Measurements from ENCODE around the gene CYREN. TPM values are rescaled to one million over a fixed set of nuclear protein-coding genes. Genes with fewer than 3 reads are reported as not detected.

Gene CYREN
- total RNA-seq, 2 experiments from 2014 or later: 34.4 to 39.7 TPM

DNA sequence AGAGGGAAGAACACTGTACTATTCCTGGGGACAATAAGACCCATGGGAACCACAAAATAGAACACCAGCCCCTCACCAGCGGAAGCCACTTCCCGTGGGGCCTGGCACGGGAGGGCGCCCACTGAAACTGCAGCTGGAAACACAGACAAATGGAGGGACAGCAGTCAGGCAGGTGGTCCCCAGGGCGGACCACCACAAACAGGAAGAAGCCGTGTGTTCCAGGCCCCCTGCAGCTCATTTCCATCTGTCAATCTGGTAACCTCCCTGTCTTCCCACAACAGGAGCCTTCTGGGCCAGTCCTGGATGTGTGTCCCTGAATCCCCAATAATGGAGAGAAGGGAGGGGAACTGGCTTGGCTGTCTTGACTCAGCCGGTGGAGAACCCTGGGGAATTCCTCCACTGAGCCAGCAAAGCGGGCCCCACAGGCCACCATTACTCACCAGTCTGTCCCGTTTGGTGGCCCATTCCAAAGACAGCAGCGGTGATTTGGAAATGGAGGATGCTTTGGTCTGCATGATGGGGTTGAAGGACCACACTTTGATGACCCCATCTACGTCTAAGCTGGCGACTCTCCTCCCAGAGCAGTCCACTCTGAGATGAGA, 24.1 kb upstream of the CYREN start:
- DNase-seq: no peak
- ChIA-PET CTCF (interaction anchor here (2.3 kb wide), 1 partner anchor 17 kb away, joined by 5 read pairs; the partner anchor contains the start of gene WDR91), POLR2A (no interaction called here)
- Mint-ChIP-seq H3K4me3 (no peak overlapping the region), H3K36me3 (ENCODE audit: low read depth) (peaks cover 28% of the 10 kb centered on the region), H3K27me3 (no peaks in the 10 kb centered on the region), H3K9me3 (no peaks in the 10 kb centered on the region), H3K27ac (no peak overlapping the region), H3K4me1 (no peaks in the 10 kb centered on the region)

DNA sequence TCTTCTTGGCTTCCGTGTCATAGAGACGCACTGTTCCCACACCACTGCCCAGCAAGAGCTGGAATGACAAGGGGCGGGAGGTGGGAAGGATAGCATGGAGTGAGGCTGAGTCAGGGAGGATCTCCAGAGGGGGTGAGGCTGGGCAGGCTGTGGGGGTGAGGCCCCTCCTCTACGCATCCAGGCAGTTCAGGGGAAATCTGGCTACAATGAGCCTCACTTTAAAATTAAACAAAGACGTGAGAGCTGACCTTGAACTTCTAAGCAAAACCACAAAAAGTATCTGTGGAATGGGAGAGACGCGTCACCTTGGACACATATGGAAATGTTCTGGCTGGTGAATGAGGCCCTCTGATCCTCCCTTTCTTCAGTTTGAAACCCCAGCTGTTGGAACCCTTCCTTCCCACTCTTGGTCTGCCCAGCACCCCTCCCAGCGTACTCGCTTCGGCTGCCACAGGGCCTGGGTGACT, 23.1 kb upstream of the CYREN start:
- no peaks in the 10 kb centered on the region for H3K4me1 Mint-ChIP-seq
- H3K36me3 Mint-ChIP-seq (ENCODE audit: low read depth): peaks cover 23% of the 10 kb centered on the region
- ChIA-PET CTCF (interaction anchor here (2.3 kb wide), 1 partner anchor 18 kb away, joined by 5 read pairs; the partner anchor contains the start of gene WDR91), POLR2A (no interaction called here)
- H3K4me3 Mint-ChIP-seq: no peak overlapping the region
- no peaks in the 10 kb centered on the region for H3K27me3 Mint-ChIP-seq
- no peaks in the 10 kb centered on the region for H3K9me3 Mint-ChIP-seq
- H3K27ac Mint-ChIP-seq: no peak overlapping the region
- no peak for DNase-seq

DNA sequence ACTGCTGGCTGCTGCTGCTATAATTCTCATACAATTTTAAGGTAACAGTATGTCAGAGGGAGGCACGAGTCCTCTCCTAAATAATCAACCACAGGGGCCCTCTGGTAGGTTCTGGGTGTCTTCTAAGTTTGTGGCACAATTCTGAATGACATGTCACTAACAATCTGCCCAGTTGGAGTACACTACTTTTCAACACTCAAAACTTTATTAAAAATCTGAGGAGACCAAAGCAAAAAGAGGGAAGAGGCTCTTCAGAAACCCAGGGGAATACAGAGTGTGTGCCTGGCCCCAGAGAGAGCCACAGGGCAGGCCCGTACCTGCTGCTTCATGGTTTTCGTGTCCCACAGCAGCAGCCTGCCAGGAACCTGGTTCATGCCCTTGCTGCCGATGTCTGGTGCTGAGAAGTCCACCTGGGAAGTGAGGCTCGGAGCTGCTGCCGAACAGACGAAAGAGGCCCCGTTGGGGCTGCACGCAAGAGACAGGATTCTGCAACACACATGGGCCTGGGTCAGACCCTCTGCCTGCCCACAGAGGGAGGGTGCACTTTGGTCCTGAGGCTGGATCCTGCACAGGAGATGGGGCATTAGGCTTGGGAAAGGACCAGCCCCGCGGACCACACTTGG, 22.5 kb upstream of the CYREN start:
- H3K27ac Mint-ChIP-seq: no peak overlapping the region
- peaks cover 24% of the 10 kb centered on the region for H3K36me3 Mint-ChIP-seq (ENCODE audit: low read depth)
- H3K4me3 Mint-ChIP-seq: no peak overlapping the region

DNA sequence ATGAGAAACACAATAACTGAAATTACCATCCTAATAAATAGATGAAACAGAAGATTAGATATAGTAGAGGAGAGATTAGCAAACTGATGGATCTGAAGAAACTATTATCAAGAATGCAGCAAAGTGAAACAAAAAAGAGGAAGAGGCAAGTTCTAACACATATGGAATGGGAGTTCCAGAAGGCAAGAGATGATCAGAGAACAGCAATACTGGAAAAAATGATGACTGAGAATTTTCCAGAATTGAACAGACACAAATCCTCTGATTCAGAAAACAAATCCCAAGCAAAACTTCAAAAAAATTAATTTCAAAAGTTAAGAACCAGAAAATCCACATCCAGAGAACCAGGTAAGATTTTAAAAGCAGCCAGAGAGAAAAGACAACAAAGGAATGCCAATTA, 20.2 kb upstream of the CYREN start:
- DNase-seq: no peak
- H3K36me3 Mint-ChIP-seq (ENCODE audit: low read depth): peaks cover 35% of the 10 kb centered on the region
- H3K9me3 Mint-ChIP-seq: no peaks in the 10 kb centered on the region
- no peaks in the 10 kb centered on the region for H3K27me3 Mint-ChIP-seq
- ChIA-PET POLR2A (interaction anchor here (0.6 kb wide), 1 partner anchor 530 kb away, joined by 3 read pairs; no protein-coding TSS in a partner anchor), CTCF (interaction anchor here (1.2 to 1.8 kb wide), 3 partner anchors 14 to 402 kb away, joined by 3 to 5 read pairs (median 3); no protein-coding TSS in a partner anchor)
- H3K4me3 Mint-ChIP-seq: no peak overlapping the region
- H3K27ac Mint-ChIP-seq: no peak overlapping the region
- no peaks in the 10 kb centered on the region for H3K4me1 Mint-ChIP-seq

More for the DNA sequence above, 22.5 kb upstream of the CYREN start:
- H3K4me1 Mint-ChIP-seq: no peaks in the 10 kb centered on the region
- no peaks in the 10 kb centered on the region for H3K9me3 Mint-ChIP-seq
- POLR2A ChIA-PET: no interaction called here
- CTCF ChIA-PET: no interaction called here
- no peaks in the 10 kb centered on the region for H3K27me3 Mint-ChIP-seq
- DNase-seq: no peak

DNA sequence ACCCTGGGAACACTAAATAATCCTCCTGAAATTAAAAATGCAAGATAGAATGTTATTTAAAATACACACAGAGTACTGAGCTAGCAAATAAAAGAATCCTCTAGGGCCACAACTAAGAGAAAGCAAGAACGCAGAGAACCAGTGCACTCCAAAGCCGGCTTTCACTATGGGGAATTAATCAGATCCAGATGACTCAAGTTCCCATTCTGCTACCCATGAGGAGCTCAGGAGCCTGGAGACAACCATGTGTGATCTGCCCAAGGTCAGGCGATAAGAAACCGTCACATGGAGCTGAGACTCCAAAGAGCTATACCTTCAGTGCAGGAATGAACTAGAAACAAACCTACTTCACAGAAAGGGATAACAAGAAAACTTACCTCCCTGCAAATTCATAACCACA, 19.5 kb upstream of the CYREN start:
- H3K9me3 Mint-ChIP-seq: no peaks in the 10 kb centered on the region
- no peak overlapping the region for H3K4me3 Mint-ChIP-seq
- H3K36me3 Mint-ChIP-seq (ENCODE audit: low read depth): peaks cover 38% of the 10 kb centered on the region
- CTCF ChIA-PET: interaction anchor here (1.2 to 1.8 kb wide), 2 partner anchors 16 to 402 kb away, joined by 3 to 5 read pairs; no protein-coding TSS in a partner anchor
- no peaks in the 10 kb centered on the region for H3K27me3 Mint-ChIP-seq
- POLR2A ChIA-PET: interaction anchor here (0.6 kb wide), 1 partner anchor 529 kb away, joined by 3 read pairs; no protein-coding TSS in a partner anchor
- H3K27ac Mint-ChIP-seq: peak overlapping the region; percentile 10
- DNase-seq: no peak
- no peaks in the 10 kb centered on the region for H3K4me1 Mint-ChIP-seq

DNA sequence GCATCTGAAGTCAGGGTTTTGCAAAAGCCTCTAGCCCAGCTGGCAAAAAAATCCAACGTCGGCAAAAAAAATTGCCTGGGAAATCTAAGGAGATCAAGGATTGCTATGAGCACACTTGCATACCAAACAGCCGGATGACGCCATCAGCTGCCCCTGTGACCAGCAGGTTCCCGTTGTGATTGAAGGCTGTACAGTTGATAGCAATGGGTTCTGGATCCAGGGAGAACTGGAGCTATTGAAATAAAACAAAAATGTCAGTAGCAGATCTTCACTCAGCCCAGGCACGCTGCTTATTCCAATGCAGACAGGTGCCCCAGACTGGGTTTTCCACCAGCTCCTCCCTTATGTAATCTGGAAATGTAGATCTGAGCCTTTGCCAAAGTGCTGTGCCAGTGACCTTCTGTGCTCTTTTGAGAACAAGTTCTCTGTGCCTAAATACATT, 18.7 kb upstream of the CYREN start:
- ChIA-PET POLR2A (no interaction called here), CTCF (interaction anchor here (0.7 to 1.8 kb wide), 4 partner anchors 11 to 16 kb away, joined by 3 to 5 read pairs (median 3); no protein-coding TSS in a partner anchor)
- no peaks in the 10 kb centered on the region for H3K4me1 Mint-ChIP-seq
- H3K27ac Mint-ChIP-seq: no peak overlapping the region
- no peak for DNase-seq
- H3K27me3 Mint-ChIP-seq: no peaks in the 10 kb centered on the region
- H3K4me3 Mint-ChIP-seq: no peak overlapping the region
- peaks cover under 1% of the 10 kb centered on the region for H3K9me3 Mint-ChIP-seq
- H3K36me3 Mint-ChIP-seq (ENCODE audit: low read depth): peaks cover 42% of the 10 kb centered on the region

DNA sequence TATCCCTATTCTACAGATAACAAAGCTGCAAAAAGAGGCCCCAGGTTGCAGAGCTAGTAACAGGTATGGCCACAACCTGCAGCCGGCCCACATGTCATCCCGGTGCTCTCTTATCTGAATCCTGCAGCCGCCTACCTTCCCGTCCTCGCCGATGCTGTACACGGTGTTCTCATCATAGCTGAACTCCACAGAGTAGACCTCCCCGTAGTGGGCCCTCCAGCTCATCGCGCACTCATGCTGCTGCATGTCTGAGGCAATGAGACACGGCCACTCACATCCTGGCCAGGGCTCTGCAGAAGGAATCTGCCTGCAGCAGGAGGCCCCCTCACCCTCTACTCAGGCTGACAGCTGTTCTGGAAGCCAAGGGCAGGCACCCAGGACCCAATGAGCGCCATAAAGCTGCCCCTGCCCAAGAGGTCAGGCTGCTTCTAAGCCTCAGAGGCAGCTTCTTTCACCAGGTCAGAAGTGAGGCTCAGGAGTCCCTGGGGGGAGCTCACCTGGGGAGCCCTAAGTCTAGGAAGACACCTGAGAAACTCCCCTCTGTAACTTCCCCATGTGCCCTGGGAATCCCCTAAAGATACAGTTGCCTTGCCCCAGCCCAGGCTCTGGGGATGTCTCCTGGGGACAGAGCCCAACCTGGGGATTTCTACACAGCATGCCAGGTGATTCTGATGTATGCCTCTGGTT, 17.9 kb upstream of the CYREN start:
- H3K4me1 Mint-ChIP-seq: no peaks in the 10 kb centered on the region
- DNase-seq: no peak
- no peak overlapping the region for H3K4me3 Mint-ChIP-seq
- ChIA-PET CTCF (interaction anchor here (0.8 to 1.2 kb wide), 2 partner anchors 11 to 14 kb away, joined by 3 read pairs; no protein-coding TSS in a partner anchor), POLR2A (interaction anchor here (0.6 kb wide), 1 partner anchor 10 kb away, joined by 3 read pairs; no protein-coding TSS in a partner anchor)
- no peak overlapping the region for H3K27ac Mint-ChIP-seq
- H3K27me3 Mint-ChIP-seq: no peaks in the 10 kb centered on the region
- H3K36me3 Mint-ChIP-seq (ENCODE audit: low read depth): peaks cover 49% of the 10 kb centered on the region
- peaks cover 7% of the 10 kb centered on the region for H3K9me3 Mint-ChIP-seq

DNA sequence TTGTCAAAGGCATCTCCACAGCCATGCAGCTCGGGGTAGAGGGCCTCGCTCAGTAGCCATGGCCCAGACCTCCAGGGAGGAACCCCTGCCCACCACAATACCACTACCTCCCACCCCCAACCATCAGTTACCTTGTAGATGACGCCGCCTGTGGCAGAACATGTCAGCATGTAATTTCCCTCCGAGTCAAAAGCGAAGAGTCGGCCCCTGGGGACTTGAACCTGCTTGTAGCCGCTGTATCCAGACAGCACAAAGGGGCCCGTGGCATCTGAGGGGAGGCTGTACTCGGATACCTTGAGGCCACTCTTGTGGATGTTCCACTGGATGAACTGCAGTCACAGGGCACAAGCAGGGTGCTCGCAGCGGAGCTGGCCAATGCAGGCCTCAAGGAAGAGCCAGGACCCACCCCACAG, 16.3 kb upstream of the CYREN start:
- Mint-ChIP-seq H3K36me3 (ENCODE audit: low read depth) (peaks cover 56% of the 10 kb centered on the region), H3K27me3 (no peaks in the 10 kb centered on the region), H3K9me3 (peaks cover 16% of the 10 kb centered on the region), H3K4me1 (no peaks in the 10 kb centered on the region), H3K4me3 (no peak overlapping the region), H3K27ac (no peak overlapping the region)
- POLR2A ChIA-PET: no interaction called here
- no peak for DNase-seq
- CTCF ChIA-PET: no interaction called here

DNA sequence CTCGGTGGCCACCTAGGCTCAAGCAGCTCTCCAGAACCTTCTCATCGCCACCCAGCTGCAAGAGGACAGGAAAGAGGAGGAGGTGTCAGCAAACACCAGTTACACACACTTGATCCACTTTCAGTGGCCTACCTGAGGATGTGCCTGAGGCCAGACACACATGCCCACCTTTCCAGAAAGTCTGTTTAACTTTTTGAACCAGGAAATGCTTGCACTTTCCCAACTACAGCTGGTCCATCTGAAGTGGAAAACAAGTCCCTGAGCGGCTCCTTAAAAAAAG, 15.7 kb upstream of the CYREN start:
- DNase-seq: no peak
- H3K9me3 Mint-ChIP-seq: peaks cover 22% of the 10 kb centered on the region
- peaks cover 58% of the 10 kb centered on the region for H3K36me3 Mint-ChIP-seq (ENCODE audit: low read depth)
- no peaks in the 10 kb centered on the region for H3K27me3 Mint-ChIP-seq
- CTCF ChIA-PET: no interaction called here
- no peaks in the 10 kb centered on the region for H3K4me1 Mint-ChIP-seq
- POLR2A ChIA-PET: no interaction called here
- no peak overlapping the region for H3K4me3 Mint-ChIP-seq
- H3K27ac Mint-ChIP-seq: no peak overlapping the region

DNA sequence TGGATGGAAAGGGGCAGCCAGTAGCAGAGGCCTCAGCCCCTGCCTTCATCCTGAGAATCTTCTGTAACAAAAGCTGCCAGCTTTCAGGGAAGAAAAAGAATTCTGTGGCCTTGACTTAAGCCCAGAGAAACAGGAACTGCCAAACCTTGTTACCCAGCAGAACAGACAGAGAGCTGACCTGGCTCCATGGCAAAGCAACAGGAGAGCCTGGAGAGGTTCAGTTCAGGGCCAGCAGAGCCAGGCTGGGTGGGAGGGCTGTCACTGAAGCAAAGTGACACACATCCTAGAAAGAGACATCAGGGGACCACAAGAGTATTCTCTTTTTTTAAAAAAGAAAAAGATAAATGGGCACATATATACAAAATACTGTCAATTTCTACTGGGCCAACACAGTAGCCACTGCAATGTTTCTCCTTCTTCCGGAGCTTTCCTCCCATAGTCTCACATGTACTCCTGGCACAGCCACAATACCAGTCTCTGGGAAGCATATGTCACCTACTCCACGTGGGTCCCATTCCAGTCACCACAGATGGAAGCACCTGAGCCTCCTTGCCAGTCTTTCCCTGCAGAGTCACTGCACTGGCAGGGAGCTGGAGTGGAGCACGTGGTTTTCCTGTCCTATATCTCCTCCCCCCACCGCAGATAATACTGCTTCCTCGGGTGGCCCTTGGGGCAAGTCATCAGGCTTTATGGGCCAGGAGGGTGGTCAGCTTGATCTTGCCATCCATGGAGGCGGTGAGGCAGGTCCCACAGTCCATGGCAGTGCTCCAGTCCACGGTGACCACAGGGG, 15.2 kb upstream of the CYREN start:
- H3K27me3 Mint-ChIP-seq: no peaks in the 10 kb centered on the region
- CTCF ChIA-PET: no interaction called here
- peaks cover 63% of the 10 kb centered on the region for H3K36me3 Mint-ChIP-seq (ENCODE audit: low read depth)
- no peak overlapping the region for H3K27ac Mint-ChIP-seq
- peaks cover 26% of the 10 kb centered on the region for H3K9me3 Mint-ChIP-seq
- POLR2A ChIA-PET: no interaction called here
- H3K4me1 Mint-ChIP-seq: no peaks in the 10 kb centered on the region
- DNase-seq: no peak
- H3K4me3 Mint-ChIP-seq: no peak overlapping the region

DNA sequence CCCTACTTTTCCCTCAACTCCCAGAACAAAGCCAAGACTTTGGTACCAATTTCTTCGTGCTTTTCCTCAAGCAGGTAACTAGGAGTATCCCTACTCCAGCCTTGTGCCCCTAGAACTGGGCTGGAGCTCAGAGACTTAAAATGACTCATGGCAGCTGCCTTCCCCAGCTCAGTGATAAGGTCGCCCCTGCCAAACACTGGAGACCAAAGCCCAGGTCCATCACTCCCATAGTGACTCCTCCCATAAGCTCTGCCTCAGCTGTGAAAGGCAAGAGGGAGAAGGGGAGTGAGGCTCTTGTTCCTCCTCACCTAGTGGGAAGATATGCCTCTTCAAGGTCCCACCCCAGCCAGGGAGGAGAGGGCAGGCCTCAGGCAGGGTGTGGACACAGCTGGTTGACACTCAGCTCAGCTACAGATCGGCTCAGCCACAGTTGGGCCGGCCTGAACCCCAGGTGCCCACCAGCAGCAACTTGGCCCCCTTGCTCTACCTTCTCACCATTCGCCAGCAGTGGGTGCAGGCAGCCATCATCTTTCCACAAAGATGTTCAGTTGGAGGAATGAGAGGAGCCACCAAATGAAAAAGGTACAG, 13.8 kb upstream of the CYREN start:
- Mint-ChIP-seq H3K9me3 (peaks cover 34% of the 10 kb centered on the region), H3K4me1 (no peaks in the 10 kb centered on the region), H3K27me3 (no peaks in the 10 kb centered on the region), H3K27ac (no peak overlapping the region), H3K36me3 (ENCODE audit: low read depth) (peaks cover 65% of the 10 kb centered on the region), H3K4me3 (no peak overlapping the region)
- no peak for DNase-seq
- ChIA-PET CTCF (interaction anchor here (1.1 kb wide), 1 partner anchor 20 kb away, joined by 6 read pairs; no protein-coding TSS in a partner anchor), POLR2A (no interaction called here)

DNA sequence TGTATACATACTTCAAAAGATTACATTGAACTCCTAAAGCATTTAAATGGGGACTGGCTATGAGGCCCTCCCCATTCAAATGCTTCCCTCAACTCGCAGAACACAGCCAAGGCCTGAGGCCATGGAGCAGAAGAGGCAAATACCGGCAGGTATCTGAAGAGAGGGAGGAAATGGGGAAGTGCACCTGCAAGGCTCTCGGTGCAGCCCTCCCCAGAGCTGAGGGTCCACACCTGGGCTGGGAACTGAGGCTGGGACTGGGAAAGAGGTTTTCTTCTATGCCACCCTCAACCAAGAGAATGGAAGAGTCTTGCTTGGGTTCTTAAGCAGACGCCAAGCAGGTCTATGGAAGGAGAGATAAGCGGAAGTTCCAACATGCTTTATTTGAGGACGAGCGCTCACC, 13.0 kb upstream of the CYREN start:
- no peak overlapping the region for H3K27ac Mint-ChIP-seq
- no peak for DNase-seq
- ChIA-PET POLR2A (no interaction called here), CTCF (interaction anchor here (1.0 to 1.5 kb wide), 3 partner anchors 9 to 19 kb away, joined by 3 to 6 read pairs (median 3); no protein-coding TSS in a partner anchor)
- no peaks in the 10 kb centered on the region for H3K4me1 Mint-ChIP-seq
- H3K36me3 Mint-ChIP-seq (ENCODE audit: low read depth): peaks cover 71% of the 10 kb centered on the region
- no peak overlapping the region for H3K4me3 Mint-ChIP-seq
- H3K9me3 Mint-ChIP-seq: peaks cover 40% of the 10 kb centered on the region
- no peaks in the 10 kb centered on the region for H3K27me3 Mint-ChIP-seq

Data from activated CD4-positive, alpha-beta T cell treated with anti-CD3 and anti-CD28 coated beads, Interleukin-2, amount 10 ng/mL, durations not matched to agents 7 days and 5 days (primary cell).